ENCODE results near the gene HAND1.

DNA sequence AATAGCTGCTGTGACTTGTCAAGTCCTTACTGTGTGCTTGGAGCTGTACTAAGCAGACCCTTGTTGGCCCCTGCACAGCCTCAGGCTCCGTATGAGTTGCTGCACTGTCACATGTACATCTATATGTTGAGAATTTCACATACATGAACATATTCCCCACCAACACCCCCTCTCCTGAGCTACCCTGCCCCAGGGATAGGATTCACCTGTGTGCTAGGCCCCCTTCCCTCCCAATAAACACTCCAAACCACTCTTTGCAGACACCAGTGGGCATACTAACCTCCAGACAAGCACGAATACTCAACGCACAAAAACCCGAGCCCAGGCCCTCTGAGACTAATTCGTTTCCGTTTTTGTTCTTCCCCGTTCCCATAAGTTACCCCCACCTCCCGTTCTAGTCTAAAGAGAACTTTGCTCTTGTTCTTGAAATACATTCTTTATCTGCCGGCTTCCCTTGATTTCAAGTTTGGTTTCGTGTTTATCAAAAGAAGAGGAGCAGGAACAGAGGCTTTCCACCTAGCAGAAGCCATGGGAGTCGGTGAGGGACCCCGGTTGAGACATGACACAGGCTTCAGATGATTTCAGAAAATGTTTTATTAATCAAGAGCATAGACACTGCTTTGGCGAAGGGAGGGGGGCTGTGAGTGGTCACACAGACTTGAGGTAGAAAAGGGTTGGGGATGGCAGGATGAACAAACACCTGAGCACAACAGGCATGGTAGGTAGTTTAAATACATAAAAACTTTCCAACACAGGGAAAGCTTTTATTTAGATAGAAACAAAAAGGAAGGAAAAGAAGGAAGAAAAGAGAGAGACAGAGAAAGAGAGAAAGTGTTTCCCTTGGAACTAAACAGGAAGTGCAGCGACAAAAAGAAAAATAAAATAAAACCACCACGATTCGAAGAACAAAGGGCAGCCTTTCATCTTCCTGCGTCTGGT lies 3.4 kb downstream of the HAND1 start:
- TF ChIP-seq CTCF (IDR thresholded peaks at IDR 0.05; ENCODE audit: insufficient read depth, low read length, poor library complexity, severe bottlenecking) (no peak), EZH2phosphoT487 (conservative IDR thresholded peaks at IDR 0.05; ENCODE audit: low read length) (no peak)
